BE2C (cell line): ENCODE data around the gene CCDC146.
A peak's percentile ranks its signal among the peaks of the same experiment; 100 is the strongest.

Source experiments
- DNase-seq: peaks from one replicate; pipeline ENCODE4 v3.0.0-alpha.2; 2020
- H3K27me3 ChIP-seq: fragments of 250-450 bp; sonication (Bioruptor Pico); 2 replicates; pipeline ENCODE4 v1.5.1; 2020; ENCODE audit warnings: mild to moderate bottlenecking
- H3K36me3 ChIP-seq: fragments of 250-450 bp; sonication (Bioruptor Pico); 2 replicates; pipeline ENCODE4 v1.5.1; 2020; ENCODE audit warnings: mild to moderate bottlenecking
- H3K4me1 ChIP-seq: fragments of 250-450 bp; sonication (Bioruptor Pico); 2 replicates; pipeline ENCODE4 v1.5.1; 2020
- H3K4me3 ChIP-seq: 2 replicates; pipeline ENCODE4 v1.5.1; 2011; ENCODE audit warnings: low read depth, low read length
- H3K9me3 ChIP-seq: fragments of 250-450 bp; sonication (Bioruptor Pico); 2 replicates; pipeline ENCODE4 v1.5.1; 2020
- CTCF ChIP-seq: IDR thresholded peaks from 2 replicates; pipeline ENCODE4 v1.5.1; 2012; ENCODE audit warnings: mild to moderate bottlenecking, low read depth, low read length

CCDC146 gene

GRCh38 chr7:77254915-77255314, 132.5 kb downstream of the CCDC146 start:
- H3K27me3 ChIP-seq, result peaks cover 4% of the 10 kb centered on the region
- no peaks in the 10 kb centered on the region for H3K9me3 ChIP-seq
- no peak overlapping the region for H3K4me3 ChIP-seq
- no peaks in the 10 kb centered on the region; the same call in 1 of the 2 replicates for H3K4me1 ChIP-seq
- no peak for TF ChIP-seq CTCF
- DNase-seq, result no peak
- H3K36me3 ChIP-seq, result no peaks in the 10 kb centered on the region

- Histone ChIP-seq H3K4me3 (no peak overlapping the region), H3K9me3 (no peaks in the 10 kb centered on the region), H3K4me1 (no peaks in the 10 kb centered on the region; the same call in 1 of the 2 replicates), H3K36me3 (no peaks in the 10 kb centered on the region), H3K27me3 (no peaks in the 10 kb centered on the region)
- DNase-seq, result peak; percentile 52
- TF ChIP-seq CTCF, result no peak
These were observed 135.6 kb downstream of the CCDC146 start for GRCh38 chr7:77258014-77258413.

- no peak for DNase-seq
- H3K9me3 ChIP-seq, result no peaks in the 10 kb centered on the region
- no peaks in the 10 kb centered on the region for H3K36me3 ChIP-seq
- H3K4me3 ChIP-seq, result no peak overlapping the region
- H3K4me1 ChIP-seq, result no peaks in the 10 kb centered on the region; the same call in 1 of the 2 replicates
- no peaks in the 10 kb centered on the region for H3K27me3 ChIP-seq
- TF ChIP-seq CTCF, result no peak
These were observed 136.2 kb downstream of the CCDC146 start for GRCh38 chr7:77258593-77258992.

- no peak overlapping the region for H3K4me3 ChIP-seq
- no peak for DNase-seq
- no peaks in the 10 kb centered on the region for H3K9me3 ChIP-seq
- no peaks in the 10 kb centered on the region; the same call in 1 of the 2 replicates for H3K4me1 ChIP-seq
- no peak for TF ChIP-seq CTCF
- no peaks in the 10 kb centered on the region for H3K36me3 ChIP-seq
- no peaks in the 10 kb centered on the region for H3K27me3 ChIP-seq
These were observed 139.9 kb downstream of the CCDC146 start for GRCh38 chr7:77262316-77262715.

- Histone ChIP-seq H3K27me3 (no peaks in the 10 kb centered on the region), H3K4me3 (no peak overlapping the region), H3K4me1 (no peaks in the 10 kb centered on the region), H3K9me3 (no peaks in the 10 kb centered on the region), H3K36me3 (no peaks in the 10 kb centered on the region)
- no peak for DNase-seq
- no peak for TF ChIP-seq CTCF
These were observed 143.3 kb downstream of the CCDC146 start for GRCh38 chr7:77265666-77266065.

GRCh38 chr7:77266291-77266794, 143.9 kb downstream of the CCDC146 start:
- Histone ChIP-seq H3K4me1 (no peaks in the 10 kb centered on the region), H3K36me3 (no peaks in the 10 kb centered on the region), H3K4me3 (no peak overlapping the region), H3K27me3 (no peaks in the 10 kb centered on the region), H3K9me3 (no peaks in the 10 kb centered on the region)
- no peak for DNase-seq
- TF ChIP-seq CTCF, result no peak
